Stromal cell of bone marrow (primary cell): ENCODE data around the gene SIAH3.

Experiments used
- DNase-seq: peaks from one replicate; pipeline ENCODE4 v3.0.0-alpha.2; 2012; ENCODE audit warnings: low read depth

The SIAH3 gene

DNA sequence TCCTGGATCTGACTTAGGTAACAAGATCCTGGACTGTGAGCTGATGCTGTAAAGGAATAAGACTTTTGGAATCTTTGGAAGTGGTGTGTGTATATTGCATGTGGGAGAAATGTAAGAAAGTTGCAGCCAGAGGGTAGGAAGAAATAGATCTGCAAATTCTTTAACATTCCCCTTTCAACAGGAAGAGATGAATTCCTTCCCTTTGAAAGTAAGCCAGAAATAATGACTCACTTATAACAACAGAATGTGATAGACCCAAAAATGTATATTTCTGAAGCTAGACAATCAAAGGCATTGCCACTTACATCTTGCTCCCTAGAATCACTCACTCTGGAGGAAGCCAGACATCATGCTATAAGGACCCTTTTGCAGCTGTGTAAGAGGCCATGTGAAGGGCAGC is 9.8 kb upstream of the SIAH3 start:
- DNase-seq: no peak

DNA sequence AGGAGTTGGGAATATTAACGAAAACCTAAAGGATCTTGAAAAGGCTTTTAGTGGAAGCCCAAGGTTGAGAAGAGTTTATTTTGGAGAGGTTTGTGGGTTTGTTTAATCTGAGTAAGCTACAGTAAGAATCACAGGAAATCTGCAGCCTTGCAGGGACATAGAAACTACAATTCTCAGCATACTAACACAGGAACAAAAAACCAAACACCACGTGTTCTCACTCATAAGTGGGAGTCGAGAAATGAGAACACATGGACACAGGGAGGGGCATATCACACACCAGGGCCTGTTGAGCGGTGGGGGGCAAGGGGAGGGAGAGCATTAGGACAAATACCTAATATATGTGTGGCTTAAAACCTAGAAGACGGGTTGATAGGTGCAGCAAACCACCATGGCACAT is 8.7 kb upstream of the SIAH3 start:
- DNase-seq: no peak

DNA sequence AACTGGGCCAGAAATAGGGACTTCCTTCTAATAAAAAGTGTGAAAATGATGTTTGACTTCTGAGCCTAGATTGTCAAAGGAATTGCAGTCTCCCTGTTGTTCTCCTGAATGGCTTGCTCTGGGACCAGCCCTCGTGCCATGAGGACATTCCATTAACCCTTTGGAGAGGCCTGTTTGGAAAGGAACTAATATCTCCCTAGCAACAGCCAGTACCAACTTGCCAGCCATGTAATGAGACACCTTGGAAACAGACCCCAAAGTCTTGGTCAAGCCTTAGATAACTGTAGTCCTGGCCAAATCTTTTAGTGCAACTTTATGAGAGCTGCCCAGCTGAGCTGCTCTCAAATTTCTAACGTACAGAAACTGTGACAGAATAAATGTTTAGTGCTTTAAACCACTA is 8.2 kb upstream of the SIAH3 start:
- DNase-seq: no peak

DNA sequence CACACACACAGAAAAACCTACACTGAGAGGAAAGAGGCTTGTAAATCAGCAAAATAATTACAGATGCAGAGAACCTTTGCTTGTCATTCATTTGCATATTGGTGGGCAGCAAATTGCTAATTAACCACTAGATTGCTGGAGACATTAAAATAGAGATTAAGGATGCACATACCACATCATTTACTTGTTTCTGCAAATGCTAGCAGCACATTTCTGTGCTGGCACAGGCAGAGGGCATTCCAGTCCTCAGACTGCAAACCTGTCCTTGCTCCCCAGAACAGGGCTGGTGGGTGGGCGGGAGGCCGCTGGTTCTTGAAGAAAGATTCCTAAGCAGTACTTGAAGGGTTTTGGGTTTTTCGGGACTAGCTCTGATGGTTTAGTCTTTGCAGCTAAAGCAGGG is 941 bp upstream of the SIAH3 start:
- no peak for DNase-seq

DNA sequence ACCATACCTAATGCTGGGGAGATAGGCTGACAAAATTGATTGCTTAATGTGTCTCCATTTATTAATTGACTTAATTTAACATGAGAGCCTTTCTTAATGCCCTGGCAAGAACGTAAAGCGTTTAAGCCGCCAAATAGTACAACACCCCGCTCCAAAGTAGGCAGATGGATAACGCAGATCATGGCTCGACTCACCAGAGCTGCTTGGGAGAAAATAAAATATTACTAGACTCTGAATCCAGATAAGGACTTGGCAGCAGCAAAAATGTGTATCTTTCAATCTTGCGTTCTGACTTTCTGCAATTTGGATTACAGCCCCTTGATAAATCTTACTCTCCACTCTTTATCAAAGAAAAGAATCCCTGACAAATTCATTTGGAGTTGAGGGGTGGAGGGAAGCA is 403 bp upstream of the SIAH3 start:
- no peak for DNase-seq

DNA sequence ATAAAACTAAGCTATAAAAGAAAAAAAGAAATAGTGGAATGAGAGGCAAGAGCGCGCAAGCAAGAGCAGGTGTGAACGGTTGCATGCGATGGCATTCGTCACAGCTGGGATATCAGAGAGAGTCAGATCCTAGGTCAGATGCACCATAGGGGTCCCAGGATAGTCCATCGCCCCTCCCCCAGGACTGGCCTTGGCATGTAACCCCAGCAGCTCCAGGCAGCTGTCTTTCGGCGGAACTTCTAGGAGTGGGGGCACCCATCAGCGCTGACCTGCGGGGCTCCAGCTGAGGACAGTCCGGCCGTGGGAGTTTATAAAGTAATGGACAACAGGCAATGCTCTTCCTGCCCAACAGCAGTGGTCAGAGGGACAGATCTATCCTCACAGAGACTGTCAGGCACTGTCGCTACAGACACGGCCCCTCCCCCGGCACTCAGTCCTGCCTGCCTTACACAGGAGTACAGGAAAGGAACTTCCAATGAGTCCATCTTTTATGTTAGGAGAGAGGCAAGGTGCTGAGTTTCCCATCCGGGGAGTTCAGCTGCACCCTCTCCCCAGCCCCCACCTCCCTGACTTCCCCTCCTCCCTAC is 1.4 kb downstream of the SIAH3 start:
- DNase-seq: no peak

DNA sequence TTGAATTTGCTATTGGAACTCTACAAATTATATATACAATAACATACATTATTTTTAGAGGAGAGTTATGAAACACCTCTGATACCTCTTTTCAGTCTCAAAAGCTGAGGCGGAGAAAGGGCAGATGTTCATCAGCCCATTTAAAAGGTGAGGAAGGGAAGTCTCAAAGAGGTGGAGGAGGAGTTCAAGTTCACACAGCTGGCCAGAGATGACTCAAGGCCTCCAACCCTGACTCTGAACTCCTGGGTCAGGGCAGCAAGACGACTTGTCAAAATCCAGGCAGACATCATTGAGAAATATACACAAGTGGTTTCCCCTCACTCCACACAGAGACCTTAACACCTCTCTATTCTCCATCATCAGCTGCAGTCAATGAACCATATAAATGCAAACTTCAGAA is 2.1 kb downstream of the SIAH3 start:
- no peak for DNase-seq

DNA sequence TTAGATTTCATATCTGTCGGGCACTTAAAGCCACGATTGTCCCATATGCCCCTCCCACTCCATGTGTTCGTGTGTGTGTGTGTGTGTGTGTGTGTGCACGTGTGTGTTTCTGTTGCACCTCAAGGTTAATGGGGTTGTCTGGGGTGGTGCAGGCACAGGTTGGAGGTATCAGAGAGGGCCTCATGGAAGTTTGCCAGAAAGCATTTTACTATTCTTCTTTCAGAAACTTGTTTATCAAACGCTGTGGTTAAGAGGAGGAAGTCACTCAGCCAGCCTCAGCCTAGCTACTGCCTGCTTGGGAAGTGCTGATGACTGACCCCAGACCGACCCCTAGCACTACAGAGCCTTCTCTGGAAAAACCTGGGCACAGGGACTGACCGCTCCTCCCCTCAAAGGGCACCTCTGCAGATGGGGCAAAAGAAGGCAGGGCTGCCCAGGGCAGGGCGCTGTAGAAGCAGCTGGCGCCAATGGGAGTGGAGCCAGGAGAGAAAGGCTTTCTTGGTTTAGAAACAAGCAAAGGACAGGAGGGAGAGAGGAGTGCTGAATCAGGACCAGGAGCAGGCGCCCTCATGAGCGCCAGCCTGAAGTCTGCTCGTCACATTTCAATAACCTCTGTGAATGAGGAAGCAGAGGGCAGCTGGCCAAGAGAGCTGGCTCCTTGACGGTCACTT is 3.9 kb downstream of the SIAH3 start:
- no peak for DNase-seq

DNA sequence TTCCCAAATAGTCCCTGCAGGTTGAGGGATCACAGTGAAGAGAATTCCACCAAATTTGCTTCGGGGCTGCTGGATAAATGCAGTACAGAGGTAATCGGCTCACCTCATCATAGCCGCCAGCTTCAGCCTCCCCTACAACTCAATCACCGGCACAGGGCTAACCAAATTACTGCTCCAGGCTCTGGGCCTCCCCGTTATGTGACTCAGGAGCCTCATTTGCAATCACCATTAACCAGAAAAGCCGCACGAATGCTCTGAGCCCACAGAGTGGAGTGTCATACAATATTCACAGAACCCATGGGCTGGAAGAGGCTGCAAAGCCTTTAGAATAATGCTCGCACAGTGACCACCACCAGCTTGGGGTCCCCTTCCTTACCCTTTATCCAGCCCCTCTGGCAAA is 4.9 kb downstream of the SIAH3 start:
- DNase-seq: no peak

DNA sequence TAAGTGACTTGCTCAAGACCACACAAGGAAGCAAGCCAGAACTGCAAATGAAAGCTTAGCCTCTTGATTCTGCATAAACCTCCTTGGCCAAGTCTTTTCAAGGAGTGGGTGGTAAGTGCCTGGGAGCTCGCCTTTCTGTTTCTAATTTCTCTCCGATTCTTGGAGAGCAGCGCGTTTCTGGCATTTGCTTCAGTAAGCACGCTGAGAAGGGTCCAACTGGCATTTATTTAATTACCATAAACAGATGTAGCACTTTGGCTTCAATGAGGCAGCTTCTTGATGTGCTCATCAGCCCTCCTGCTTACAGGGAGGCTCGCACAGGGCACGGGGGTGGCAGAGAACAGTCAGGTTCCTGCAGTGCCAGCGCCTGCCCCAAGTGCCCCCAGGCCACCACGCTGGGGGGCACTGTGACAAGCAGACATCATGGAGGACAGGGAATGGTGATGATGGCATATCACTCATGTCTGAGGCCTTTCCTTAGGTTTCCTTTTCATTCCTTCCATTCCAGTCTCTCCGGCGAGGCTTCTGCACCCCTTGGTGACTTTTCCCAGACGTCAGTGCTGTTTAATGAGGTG is 13.3 kb downstream of the SIAH3 start:
- no peak for DNase-seq

DNA sequence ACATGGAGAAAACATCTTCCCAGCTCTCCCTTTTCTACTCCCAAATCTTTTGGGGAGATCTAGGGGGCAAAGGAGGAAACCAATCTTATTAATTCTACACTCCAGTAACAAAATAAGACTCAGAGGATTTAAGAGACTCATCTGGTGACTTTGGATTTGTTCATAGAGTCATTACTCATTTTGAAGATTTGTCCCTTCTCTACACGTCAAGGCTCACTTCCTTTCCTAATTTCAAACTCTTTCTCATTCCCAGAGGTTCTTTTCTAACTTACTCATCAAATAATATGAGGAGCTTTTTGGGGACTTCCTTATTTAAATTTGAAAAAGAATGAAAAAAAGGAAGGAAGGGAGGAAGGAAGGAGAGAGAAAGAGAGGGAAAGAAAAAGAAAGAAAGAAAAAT is 14.4 kb downstream of the SIAH3 start:
- no peak for DNase-seq

DNA sequence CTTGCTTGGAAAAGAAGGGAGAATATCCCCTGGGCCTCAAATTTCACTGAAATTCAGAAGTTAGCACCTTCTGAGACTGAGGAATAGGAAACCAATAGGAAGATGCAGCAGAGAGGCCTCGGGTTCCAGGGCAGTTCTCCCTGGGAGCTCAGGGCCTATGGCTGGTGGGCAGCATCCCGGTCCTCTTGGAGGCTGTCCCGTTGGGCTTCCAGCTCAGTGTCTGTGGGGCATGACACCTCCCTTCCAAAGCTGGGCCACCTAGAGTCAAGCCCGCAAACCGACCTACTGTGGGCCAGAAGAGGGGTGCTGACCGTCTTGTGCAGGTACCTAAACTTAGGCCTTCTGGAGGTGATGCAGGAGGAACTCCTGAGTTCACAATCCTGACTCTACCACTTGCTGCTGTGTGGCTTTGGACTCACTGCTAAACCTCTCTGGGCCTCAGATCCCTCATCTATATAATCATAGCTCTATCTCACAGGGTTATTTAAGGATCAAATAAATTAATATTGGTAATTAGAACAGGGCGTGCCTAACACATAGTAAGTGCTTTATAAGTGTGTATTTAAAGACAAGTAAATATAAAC is 17.1 kb downstream of the SIAH3 start:
- DNase-seq: no peak

DNA sequence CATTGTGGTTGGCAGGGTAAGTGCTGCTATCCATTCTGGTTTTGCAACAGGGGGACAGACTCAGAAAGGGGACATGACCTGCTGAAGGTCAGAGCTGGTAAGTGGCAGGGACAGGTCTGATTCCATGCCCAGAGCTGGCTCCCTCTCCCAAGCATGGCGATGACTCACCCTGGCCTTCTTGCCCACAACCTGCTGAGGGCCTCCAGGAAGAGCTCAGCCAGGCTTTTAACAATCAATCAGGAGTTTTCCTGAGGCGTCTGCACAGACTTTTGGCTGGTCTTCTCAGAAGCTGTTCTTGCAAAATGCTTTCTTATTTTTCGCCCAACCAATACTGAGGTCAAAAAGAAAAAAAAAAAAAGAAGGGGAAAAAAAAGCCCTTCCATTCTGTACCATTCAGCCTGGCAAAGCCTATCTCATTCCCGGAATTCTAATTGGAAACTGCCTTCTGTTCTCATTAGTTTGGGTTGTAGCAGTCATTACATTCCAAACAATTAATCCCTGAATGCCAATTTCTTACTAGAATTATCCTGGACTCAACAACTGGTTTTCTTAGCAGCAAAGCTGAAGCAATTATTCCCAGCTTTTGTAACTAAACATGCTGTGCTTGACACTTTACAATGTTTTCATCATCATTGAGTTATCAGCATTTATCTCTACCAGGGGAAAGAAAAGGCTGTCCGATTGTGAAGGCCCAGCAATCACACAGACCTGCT is 17.7 kb downstream of the SIAH3 start:
- peak; percentile 24 for DNase-seq

DNA sequence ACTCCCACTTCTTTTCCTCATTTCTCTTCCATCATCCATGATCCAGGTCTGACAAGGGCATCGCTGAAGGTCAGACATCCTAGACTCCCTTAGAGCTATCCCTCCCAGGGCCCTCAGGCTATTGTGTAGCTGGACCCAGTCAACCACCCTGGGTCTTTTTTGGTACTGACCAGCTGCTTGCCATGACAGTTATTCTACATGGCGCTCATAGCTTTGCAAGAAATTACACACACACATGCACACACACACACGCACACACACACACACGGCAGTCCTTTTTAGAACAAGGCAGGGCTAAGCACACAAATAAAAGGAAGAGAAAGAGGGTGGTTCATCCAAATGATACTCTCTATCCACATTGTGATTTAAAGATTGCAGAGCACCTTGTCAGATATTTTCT is 18.3 kb downstream of the SIAH3 start:
- no peak for DNase-seq

DNA sequence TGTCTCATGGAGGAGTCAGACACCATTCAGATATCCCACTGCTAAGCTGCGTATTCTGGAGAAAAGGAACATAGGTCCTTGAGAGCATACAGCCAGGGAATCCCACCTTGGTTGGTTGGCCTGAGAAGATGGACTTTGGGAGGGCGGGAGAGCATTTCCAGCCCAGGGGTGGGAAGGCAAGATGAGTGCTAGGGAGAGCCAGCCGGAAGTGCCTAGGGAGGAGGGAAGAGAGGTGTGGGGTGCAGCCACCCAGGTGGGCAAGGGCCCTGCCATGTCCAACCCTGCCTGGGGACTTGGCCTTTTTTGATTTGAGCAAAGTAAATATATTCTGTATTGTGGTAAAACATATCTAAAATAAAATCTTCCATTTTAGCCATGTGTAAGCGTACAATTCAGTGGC is 19.7 kb downstream of the SIAH3 start:
- DNase-seq: no peak

DNA sequence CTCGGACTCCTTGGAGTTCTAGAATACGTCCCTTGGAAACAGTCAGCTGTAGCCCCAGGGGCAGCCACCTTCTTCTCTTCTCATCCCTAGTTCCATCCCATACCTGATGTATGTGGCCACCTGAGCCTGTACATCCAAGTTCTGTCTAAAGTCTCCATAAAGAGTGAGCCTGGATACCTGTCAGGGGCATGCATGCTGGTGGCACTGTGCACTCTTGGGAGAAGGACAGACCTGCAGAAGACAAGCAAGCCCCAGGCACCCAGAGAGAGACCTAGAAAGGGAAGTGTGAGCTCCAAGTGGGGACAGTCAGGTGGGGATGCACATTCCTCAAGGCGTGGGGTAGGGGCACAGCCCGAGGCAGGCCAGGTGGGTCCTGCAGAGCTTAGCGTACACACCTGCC is 21.4 kb downstream of the SIAH3 start:
- no peak for DNase-seq

DNA sequence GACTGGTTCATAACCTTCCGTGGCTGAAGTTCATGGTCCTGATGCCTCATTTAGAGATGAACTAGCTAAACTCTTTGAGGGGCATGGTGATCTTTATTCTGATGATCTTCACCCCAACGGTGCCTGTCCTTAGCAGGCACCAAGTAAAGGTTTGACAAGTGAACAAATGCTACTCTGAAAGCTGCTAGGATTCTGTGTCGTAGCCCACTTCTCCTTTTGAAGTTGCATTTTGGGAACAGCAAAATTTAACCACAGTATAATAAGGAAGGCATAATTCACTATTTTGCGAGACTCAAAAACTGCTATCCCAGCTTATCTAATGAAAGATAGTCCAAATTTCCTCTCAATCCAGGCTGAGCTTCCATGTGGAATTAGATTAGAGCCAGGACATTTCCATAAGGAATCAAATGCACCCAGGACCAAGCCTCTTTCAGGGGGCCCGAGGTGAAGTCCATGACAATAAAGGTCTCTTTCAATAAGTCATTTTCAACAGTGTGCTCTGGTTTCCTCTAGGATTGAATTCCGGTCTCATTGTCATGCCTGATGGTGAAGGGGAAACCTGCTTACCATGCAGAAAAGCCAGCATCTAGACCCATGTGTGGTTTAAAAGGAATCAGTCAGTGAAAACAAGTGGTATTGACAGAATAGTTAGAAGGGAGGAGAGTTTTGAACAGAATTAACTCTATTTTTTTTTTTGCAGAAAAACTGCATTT is 23.1 kb downstream of the SIAH3 start:
- no peak for DNase-seq

DNA sequence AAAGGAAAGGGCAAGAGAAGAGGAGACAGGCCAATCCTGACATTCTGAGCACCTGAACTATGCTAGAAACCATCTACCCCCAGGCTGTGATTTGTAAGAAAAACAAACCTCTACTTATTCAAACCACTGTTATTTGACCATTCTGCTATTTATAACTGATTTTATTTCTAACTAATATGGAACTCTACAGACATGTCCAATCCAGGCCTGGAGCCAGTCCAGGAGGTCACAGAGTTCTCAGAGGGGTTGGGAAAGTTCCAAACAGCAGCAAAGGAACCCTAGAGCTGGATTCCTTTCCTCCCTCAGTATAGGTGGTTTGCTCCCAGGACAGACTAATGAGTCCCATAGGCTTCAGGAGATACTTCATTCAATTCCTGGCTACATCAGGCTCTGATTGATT is 24.2 kb downstream of the SIAH3 start:
- no peak for DNase-seq

DNA sequence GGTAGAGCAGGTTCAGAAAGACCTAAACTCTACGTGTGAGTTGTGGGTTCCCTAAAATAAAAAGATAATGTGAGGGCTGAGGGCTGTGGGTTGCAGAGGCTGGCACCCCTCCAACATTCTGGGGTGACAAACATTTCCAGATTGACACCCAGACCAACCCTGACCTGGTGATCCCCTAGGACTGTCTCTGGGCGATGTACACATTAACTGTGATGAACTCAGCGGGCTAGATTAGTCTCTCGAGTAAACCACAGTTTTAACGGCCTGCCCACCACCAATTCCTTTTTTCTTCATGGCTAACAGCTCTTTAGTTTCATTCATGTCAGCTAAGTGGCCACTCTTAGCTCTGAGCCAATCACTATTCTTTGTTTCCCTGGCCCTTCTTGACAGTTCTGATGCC is 24.8 kb downstream of the SIAH3 start:
- DNase-seq: no peak

DNA sequence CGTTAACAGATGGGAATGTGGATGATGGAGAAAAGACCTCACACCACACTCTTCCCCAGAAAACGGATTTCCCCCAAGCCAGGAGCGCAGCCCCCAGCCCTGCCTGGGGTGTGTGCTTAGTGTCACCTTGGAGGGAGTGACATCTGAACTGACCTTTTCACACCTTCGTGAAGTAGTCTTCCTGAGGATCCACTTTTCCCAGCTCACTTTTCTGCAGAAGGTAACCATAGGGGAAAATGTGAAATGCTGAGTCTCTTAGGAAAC is 26.2 kb downstream of the SIAH3 start:
- no peak for DNase-seq

DNA sequence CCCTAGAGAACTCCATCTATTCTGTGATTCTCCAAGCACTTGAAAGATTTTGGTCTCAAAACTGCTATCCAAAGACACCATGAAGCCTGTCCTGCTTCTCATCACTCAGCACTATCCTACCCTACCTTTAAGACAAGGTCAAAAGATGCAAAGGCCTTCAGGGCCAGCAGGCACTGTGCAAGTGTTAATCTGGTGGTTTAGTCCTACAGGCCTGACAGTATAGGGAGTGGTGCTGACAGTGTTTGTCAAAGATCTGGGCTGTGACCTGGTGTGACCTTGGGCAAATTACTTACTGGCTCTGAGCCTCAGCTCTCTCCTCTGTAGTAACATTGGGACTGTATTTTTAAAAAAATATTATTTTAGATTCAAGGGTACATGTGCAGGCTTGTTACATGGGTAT is 28.0 kb downstream of the SIAH3 start:
- no peak for DNase-seq

DNA sequence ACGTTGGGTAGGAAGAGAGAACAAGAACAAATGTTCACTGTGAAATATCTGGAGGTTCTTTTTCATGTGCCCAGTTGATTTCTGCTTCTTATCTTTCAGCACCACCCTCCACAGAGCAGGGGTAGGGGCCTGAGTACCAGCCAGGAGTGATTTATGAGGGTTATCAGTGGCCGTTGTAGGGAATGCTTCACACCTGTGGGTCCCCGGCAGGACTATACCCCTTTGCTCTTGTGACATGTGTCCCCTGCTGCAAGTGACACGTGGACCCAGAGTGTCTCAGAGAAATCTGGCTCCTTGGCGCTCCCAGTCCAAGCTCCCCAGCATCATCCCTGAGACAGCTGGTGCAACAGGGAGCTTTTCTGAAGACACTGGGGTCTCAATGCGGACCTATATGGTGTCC is 29.7 kb downstream of the SIAH3 start:
- DNase-seq: no peak
